ENCODE measurements around the gene FLRT1.

Gene FLRT1

DNA sequence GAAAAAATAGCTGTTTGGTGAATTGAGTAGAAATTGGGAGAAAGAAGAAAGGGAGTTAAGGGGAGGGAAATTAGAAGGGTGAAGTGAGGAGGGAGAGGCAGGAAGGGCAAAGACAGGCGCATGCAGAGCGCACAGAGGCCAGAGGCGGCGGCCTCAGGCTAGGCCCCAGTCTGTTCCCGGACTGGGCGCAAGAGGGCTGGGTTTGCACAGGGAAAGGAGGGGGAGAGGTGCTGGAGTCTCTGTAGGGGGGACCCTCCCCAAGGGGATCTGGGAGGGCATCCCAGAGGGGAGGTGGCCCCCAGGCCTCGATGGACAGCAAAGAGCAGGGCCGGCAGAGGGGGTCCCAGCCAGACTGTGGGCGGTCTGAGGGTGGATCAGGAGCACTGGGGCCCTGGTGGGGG lies 1.3 kb upstream of the FLRT1 start:
- H2AFZ ChIP-seq (ENCODE audit: low read length) = no peak overlapping the region
- H3K27ac ChIP-seq (ENCODE audit: low read length) = no peak overlapping the region
- no peak overlapping the region for H3K4me3 ChIP-seq (ENCODE audit: low read length)
- no peaks in the 10 kb centered on the region for H3K9me2 ChIP-seq (replicated peaks; ENCODE audit: insufficient read depth, low read length)
- no peaks in the 10 kb centered on the region for H3F3A ChIP-seq (ENCODE audit: insufficient read depth, low read length)
- H3K9me3 ChIP-seq (replicated peaks; ENCODE audit: insufficient read depth, low read length) = no peaks in the 10 kb centered on the region
- H3K4me1 ChIP-seq (ENCODE audit: low read length) = no peaks in the 10 kb centered on the region
- H3K4me2 ChIP-seq (ENCODE audit: low read depth, low read length) = no peak overlapping the region
- DNase-seq = no peak
- peaks cover 21% of the 10 kb centered on the region for H3K27me3 ChIP-seq (replicated peaks; ENCODE audit: insufficient read depth, low read length)
- H3K36me3 ChIP-seq (replicated peaks; ENCODE audit: insufficient read depth, low read length) = no peaks in the 10 kb centered on the region
- TF ChIP-seq, protein P1, sequence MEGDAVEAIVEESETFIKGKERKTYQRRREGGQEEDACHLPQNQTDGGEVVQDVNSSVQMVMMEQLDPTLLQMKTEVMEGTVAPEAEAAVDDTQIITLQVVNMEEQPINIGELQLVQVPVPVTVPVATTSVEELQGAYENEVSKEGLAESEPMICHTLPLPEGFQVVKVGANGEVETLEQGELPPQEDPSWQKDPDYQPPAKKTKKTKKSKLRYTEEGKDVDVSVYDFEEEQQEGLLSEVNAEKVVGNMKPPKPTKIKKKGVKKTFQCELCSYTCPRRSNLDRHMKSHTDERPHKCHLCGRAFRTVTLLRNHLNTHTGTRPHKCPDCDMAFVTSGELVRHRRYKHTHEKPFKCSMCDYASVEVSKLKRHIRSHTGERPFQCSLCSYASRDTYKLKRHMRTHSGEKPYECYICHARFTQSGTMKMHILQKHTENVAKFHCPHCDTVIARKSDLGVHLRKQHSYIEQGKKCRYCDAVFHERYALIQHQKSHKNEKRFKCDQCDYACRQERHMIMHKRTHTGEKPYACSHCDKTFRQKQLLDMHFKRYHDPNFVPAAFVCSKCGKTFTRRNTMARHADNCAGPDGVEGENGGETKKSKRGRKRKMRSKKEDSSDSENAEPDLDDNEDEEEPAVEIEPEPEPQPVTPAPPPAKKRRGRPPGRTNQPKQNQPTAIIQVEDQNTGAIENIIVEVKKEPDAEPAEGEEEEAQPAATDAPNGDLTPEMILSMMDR (IDR thresholded peaks at IDR 0.05; ENCODE audit: low read length) = no peak
- no peak for TF ChIP-seq EZH2phosphoT487 (IDR thresholded peaks at IDR 0.05; ENCODE audit: low read length)
- TF ChIP-seq EZH2 (optimal IDR thresholded peaks at IDR 0.05; ENCODE audit: low read depth, low read length) = no peak
- no peaks in the 10 kb centered on the region for H3K79me2 ChIP-seq (ENCODE audit: low read length)
- no peak overlapping the region for H3K9ac ChIP-seq (ENCODE audit: low read length)
- H4K20me1 ChIP-seq (ENCODE audit: insufficient read depth, low read length) = no peaks in the 10 kb centered on the region

DNA sequence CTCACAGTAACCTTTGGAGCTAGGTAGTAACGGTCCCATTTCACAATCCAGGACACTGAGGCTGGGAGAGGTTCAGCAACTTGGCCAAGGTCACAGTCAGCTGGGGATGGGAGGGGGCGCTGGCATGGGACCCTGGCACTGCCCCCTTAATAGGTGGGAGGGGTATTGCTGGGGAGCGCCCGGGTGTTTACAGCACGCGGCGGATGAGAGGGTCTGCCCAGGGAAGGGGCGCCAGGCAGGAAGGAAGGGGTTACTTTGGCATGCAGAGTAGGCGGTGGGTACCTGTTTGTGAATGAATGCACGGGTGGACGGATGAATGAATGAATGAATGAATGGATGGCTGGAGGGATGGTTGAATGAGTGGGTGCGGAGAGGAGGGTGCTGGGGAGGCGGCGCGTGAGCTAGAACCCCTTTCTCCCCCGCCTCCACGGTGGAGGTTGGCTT lies 628 bp upstream of the FLRT1 start:
- no peaks in the 10 kb centered on the region for H3K4me1 ChIP-seq (ENCODE audit: low read length)
- no peak for TF ChIP-seq EZH2phosphoT487 (IDR thresholded peaks at IDR 0.05; ENCODE audit: low read length)
- TF ChIP-seq EZH2 (optimal IDR thresholded peaks at IDR 0.05; ENCODE audit: low read depth, low read length) = no peak
- TF ChIP-seq, protein P1 (IDR thresholded peaks at IDR 0.05; ENCODE audit: low read length) = no peak
- H3K27me3 ChIP-seq (replicated peaks; ENCODE audit: insufficient read depth, low read length) = peaks cover 21% of the 10 kb centered on the region
- H3F3A ChIP-seq (ENCODE audit: insufficient read depth, low read length) = no peaks in the 10 kb centered on the region
- H3K9ac ChIP-seq (ENCODE audit: low read length) = no peak overlapping the region
- DNase-seq = no peak
- no peak overlapping the region for H2AFZ ChIP-seq (ENCODE audit: low read length)
- no peak overlapping the region for H3K4me3 ChIP-seq (ENCODE audit: low read length)
- H3K4me2 ChIP-seq (ENCODE audit: low read depth, low read length) = no peak overlapping the region
- no peaks in the 10 kb centered on the region for H3K9me3 ChIP-seq (replicated peaks; ENCODE audit: insufficient read depth, low read length)
- no peak overlapping the region for H3K27ac ChIP-seq (ENCODE audit: low read length)
- no peaks in the 10 kb centered on the region for H4K20me1 ChIP-seq (ENCODE audit: insufficient read depth, low read length)
- H3K36me3 ChIP-seq (replicated peaks; ENCODE audit: insufficient read depth, low read length) = no peaks in the 10 kb centered on the region
- no peaks in the 10 kb centered on the region for H3K9me2 ChIP-seq (replicated peaks; ENCODE audit: insufficient read depth, low read length)
- no peaks in the 10 kb centered on the region for H3K79me2 ChIP-seq (ENCODE audit: low read length)

DNA sequence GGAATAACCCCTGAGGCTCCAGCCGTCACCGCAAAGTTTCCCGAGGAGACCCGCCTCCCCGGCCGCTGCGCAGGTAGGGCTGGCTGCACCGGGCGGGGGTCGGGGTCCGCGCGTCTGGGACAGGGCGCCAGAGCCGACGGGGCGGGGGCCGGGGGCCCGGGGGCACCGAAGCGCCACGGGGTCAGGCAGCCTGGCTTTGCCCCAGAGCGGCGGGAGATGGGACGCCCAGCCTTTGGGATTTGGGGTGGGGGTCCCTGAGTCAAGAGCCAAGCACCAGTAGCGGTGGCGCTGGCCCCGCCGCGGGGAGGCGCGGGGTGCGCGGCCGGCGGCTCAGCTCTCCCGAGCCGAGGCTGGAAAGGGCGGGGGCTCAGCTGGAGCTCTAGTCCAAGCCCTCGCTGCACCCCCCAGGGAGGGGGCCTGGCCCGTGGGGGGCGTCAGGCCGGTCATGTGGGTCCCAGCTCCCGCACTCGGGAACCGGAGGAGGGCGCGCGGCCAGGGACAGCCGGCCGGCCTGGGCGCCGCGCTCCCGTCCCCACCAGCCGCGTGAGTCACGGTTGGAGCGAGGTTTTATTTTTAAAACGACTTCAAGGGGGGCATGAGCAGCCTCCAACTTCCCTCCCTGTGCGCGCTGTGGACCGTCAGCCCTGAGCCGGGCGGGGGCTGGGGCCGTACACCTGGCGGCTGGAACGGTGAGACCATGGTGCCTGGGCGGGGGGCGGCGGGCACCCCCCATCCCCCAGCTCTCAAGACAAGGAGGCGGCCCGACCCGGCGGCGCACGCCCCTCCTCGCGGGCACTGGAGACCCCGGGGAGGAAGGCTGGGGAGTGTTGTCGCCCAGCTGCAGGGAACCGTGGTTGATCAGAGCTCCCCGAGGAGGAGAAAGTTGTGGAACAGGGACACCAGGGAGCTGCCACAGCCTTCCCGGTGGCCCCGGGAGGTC lies 626 bp downstream of the FLRT1 start:
- Histone ChIP-seq H2AFZ (ENCODE audit: low read length) (no peak overlapping the region), H3K4me2 (ENCODE audit: low read depth, low read length) (no peak overlapping the region), H3K9me2 (replicated peaks; ENCODE audit: insufficient read depth, low read length) (no peaks in the 10 kb centered on the region), H4K20me1 (ENCODE audit: insufficient read depth, low read length) (no peaks in the 10 kb centered on the region), H3K4me1 (ENCODE audit: low read length) (no peaks in the 10 kb centered on the region), H3K9ac (ENCODE audit: low read length) (no peak overlapping the region), H3K36me3 (replicated peaks; ENCODE audit: insufficient read depth, low read length) (no peaks in the 10 kb centered on the region), H3K9me3 (replicated peaks; ENCODE audit: insufficient read depth, low read length) (no peaks in the 10 kb centered on the region), H3K4me3 (ENCODE audit: low read length) (no peak overlapping the region), H3K27me3 (replicated peaks; ENCODE audit: insufficient read depth, low read length) (peaks cover 21% of the 10 kb centered on the region), H3K79me2 (ENCODE audit: low read length) (no peaks in the 10 kb centered on the region), H3F3A (ENCODE audit: insufficient read depth, low read length) (no peaks in the 10 kb centered on the region), H3K27ac (ENCODE audit: low read length) (no peak overlapping the region)
- DNase-seq = no peak
- TF ChIP-seq EZH2 (optimal IDR thresholded peaks at IDR 0.05; ENCODE audit: low read depth, low read length) (no peak), EZH2phosphoT487 (IDR thresholded peaks at IDR 0.05; ENCODE audit: low read length) (no peak)
- TF ChIP-seq, protein P1 (IDR thresholded peaks at IDR 0.05; ENCODE audit: low read length) = no peak
